K562 (cell line): ENCODE measurements around the gene NEK2. TPM values are rescaled to one million over a fixed set of nuclear protein-coding genes. Genes with fewer than 3 reads are reported as not detected.

ENCODE experiments used
- MGA ChIP-seq: fragments of 450-650 bp; IDR thresholded peaks from 2 replicates; pipeline ENCODE4 v1.6.1; 2016; ENCODE audit warnings: mild to moderate bottlenecking, moderate library complexity
- PRPF4 ChIP-seq: fragments of 200-400 bp; formaldehyde crosslinking; IDR thresholded peaks from one replicate; pipeline ENCODE4 v1.6.1; 2017; ENCODE audit warnings: low read length, low read depth, mild to moderate bottlenecking; ENCODE audit not compliant: insufficient read depth, poor library complexity, severe bottlenecking
- SIN3B ChIP-seq: fragments of 450-650 bp; IDR thresholded peaks from 2 replicates; pipeline ENCODE4 v1.6.1; 2017; ENCODE audit warnings: low read depth, mild to moderate bottlenecking, moderate library complexity
- STAT5B ChIP-seq: fragments of 250-450 bp; sonication (Bioruptor Pico); IDR thresholded peaks from 2 replicates; pipeline ENCODE4 v1.8.0; 2021; ENCODE audit warnings: mild to moderate bottlenecking, inconsistent platforms
- ZNF431 ChIP-seq: sonication (generic); formaldehyde crosslinking; IDR thresholded peaks from 2 replicates; pipeline ENCODE4 v1.8.0; 2022; ENCODE audit warnings: mild to moderate bottlenecking, missing genetic modification reagents
- polyA plus RNA-seq, 8 experiments: library from polyadenylated mRNA; depleted of rRNA in 4 of 8; stranded (reverse) in 5 of 8; unstranded in 3 of 8; fragments of >200 nt; fragmentation: Nextera tagmentation in 2 of 8; fragmentation: Illumina TruSeq in 1 of 8; extraction: Ambion mirVana in 2 of 8; extraction: Trizol in 1 of 8; gene quantifications; 2 replicates each; pipeline versions ENCODE4 v1.2.1 to v1.2.3, GENCODE V29; 2011 to 2014; ENCODE audit warnings: inconsistent platforms in 1 of 8, missing spikeins in 1 of 8
- total RNA-seq, 7 experiments: library from RNA; depleted of rRNA in 6 of 7; stranded (reverse); fragments of >200 nt in 6 of 7; fragmentation: Illumina TruSeq in 2 of 7; extraction: Trizol in 2 of 7; gene quantifications; 2 replicates each; pipeline versions ENCODE4 v1.2.1 to v1.2.3, GENCODE V29; 2011 to 2021; ENCODE audit warnings: low replicate concordance in 1 of 7
- TF ChIP-seq, protein P1 (sequence below), 2 experiments: fragments of 450-650 bp; IDR thresholded peaks; 2 replicates each; pipeline ENCODE4 v1.6.1; 2016
- TF ChIP-seq, protein P2 (sequence below), 2 experiments: fragments of 450-650 bp in 1 of 2; IDR thresholded peaks; 2 replicates each; pipeline ENCODE4 v1.6.1; 2011 to 2017; ENCODE audit warnings: low read depth in 2 of 2, antibody characterized with exemption in 1 of 2, borderline replicate concordance in 1 of 2, low read length in 1 of 2, mild to moderate bottlenecking in 1 of 2, mixed read lengths in 1 of 2; ENCODE audit not compliant: control insufficient read depth in 1 of 2

The NEK2 gene
- total and polyA plus RNA-seq, 9 of the 15 experiments (the other 6 are each of a cell fraction or from before 2014, with no cell fraction given), result 30.0 to 74.7 (median 66.4) TPM

- TF ChIP-seq MGA (peak; percentile 77), STAT5B (no peak), PRPF4 (no peak), SIN3B (no peak), ZNF431 (CRISPR knock-in tag) (no peak)
- TF ChIP-seq, protein P1, sequence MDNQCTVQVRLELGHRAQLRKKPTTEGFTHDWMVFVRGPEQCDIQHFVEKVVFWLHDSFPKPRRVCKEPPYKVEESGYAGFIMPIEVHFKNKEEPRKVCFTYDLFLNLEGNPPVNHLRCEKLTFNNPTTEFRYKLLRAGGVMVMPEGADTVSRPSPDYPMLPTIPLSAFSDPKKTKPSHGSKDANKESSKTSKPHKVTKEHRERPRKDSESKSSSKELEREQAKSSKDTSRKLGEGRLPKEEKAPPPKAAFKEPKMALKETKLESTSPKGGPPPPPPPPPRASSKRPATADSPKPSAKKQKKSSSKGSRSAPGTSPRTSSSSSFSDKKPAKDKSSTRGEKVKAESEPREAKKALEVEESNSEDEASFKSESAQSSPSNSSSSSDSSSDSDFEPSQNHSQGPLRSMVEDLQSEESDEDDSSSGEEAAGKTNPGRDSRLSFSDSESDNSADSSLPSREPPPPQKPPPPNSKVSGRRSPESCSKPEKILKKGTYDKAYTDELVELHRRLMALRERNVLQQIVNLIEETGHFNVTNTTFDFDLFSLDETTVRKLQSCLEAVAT (IDR thresholded peaks at IDR 0.05), result no peak
- TF ChIP-seq, protein P2, sequence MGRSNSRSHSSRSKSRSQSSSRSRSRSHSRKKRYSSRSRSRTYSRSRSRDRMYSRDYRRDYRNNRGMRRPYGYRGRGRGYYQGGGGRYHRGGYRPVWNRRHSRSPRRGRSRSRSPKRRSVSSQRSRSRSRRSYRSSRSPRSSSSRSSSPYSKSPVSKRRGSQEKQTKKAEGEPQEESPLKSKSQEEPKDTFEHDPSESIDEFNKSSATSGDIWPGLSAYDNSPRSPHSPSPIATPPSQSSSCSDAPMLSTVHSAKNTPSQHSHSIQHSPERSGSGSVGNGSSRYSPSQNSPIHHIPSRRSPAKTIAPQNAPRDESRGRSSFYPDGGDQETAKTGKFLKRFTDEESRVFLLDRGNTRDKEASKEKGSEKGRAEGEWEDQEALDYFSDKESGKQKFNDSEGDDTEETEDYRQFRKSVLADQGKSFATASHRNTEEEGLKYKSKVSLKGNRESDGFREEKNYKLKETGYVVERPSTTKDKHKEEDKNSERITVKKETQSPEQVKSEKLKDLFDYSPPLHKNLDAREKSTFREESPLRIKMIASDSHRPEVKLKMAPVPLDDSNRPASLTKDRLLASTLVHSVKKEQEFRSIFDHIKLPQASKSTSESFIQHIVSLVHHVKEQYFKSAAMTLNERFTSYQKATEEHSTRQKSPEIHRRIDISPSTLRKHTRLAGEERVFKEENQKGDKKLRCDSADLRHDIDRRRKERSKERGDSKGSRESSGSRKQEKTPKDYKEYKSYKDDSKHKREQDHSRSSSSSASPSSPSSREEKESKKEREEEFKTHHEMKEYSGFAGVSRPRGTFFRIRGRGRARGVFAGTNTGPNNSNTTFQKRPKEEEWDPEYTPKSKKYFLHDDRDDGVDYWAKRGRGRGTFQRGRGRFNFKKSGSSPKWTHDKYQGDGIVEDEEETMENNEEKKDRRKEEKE (IDR thresholded peaks at IDR 0.05; ENCODE audit: borderline replicate concordance in 1 of 2, control insufficient read depth in 1 of 2, low read depth in 2 of 2, low read length in 1 of 2), result peak in 1 of 2 experiments; percentile 85; a peak in 1 of 4 replicates
Observed at GRCh38 chr1:211630236-211631081, 45.0 kb downstream of the NEK2 start (continued).
